GM20000 (cell line): ENCODE results near the gene MARCHF2.
A peak's percentile ranks its signal among the peaks of the same experiment; 100 is the strongest.

Source experiments
- DNase-seq: peaks from one replicate; pipeline ENCODE4 v3.0.0; 2012; ENCODE audit warnings: low spot score
- CTCF ChIP-seq: IDR thresholded peaks from 2 replicates; pipeline ENCODE4 v1.5.1; 2012; ENCODE audit warnings: mild to moderate bottlenecking, control low read depth; ENCODE audit errors: extremely low read depth, missing control alignments

The MARCHF2 gene

GRCh38 chr19:8393192-8393870 lies 19.8 kb upstream of the MARCHF2 start:
- no peak for TF ChIP-seq CTCF
- no peak for DNase-seq

- no peak for TF ChIP-seq CTCF
- no peak for DNase-seq
Observed at GRCh38 chr19:8393871-8394250, 19.2 kb upstream of the MARCHF2 start.

GRCh38 chr19:8395621-8396082 lies 17.5 kb upstream of the MARCHF2 start:
- no peak for DNase-seq
- no peak for TF ChIP-seq CTCF

GRCh38 chr19:8396185-8396562 lies 16.9 kb upstream of the MARCHF2 start:
- no peak for DNase-seq
- no peak for TF ChIP-seq CTCF

GRCh38 chr19:8396563-8397203 lies 16.4 kb upstream of the MARCHF2 start:
- DNase-seq: peak; percentile 85

GRCh38 chr19:8397271-8397670 lies 15.8 kb upstream of the MARCHF2 start:
- no peak for DNase-seq
- TF ChIP-seq CTCF: no peak

More at GRCh38 chr19:8396563-8397203, 16.4 kb upstream of the MARCHF2 start:
- peak; percentile 56 for TF ChIP-seq CTCF

GRCh38 chr19:8397746-8398310 lies 15.3 kb upstream of the MARCHF2 start:
- TF ChIP-seq CTCF: no peak
- DNase-seq: no peak
